Measurements from ENCODE around the gene BCAM.
A peak's percentile ranks its signal among the peaks of the same experiment; 100 is the strongest.

BCAM gene

GRCh38 chr19:44839276-44839675, 30.4 kb downstream of the BCAM start:
- Histone ChIP-seq H3K9me3 (ENCODE audit: control insufficient read depth, insufficient read depth, low read length) (no peaks in the 10 kb centered on the region), H3F3A (ENCODE audit: control insufficient read depth, insufficient read depth) (no peaks in the 10 kb centered on the region), H3K27ac (ENCODE audit: low read depth, low read length) (no peak overlapping the region), H3K79me2 (ENCODE audit: control insufficient read depth, low read length) (no peaks in the 10 kb centered on the region), H3K4me2 (ENCODE audit: low read length) (no peak overlapping the region), H3K9me2 (replicated peaks; ENCODE audit: control insufficient read depth, low read length) (no peaks in the 10 kb centered on the region), H3K4me1 (ENCODE audit: control insufficient read depth, low read length) (no peaks in the 10 kb centered on the region; the same call in 1 of the 2 replicates), H3K36me3 (ENCODE audit: control insufficient read depth, low read length) (no peaks in the 10 kb centered on the region), H4K20me1 (ENCODE audit: control insufficient read depth, insufficient read depth, low read depth, low read length) (no peaks in the 10 kb centered on the region), H3K4me3 (ENCODE audit: low read length) (no peak overlapping the region), H3K27me3 (ENCODE audit: control insufficient read depth, low read length) (no peaks in the 10 kb centered on the region)
- no peak for TF ChIP-seq EZH2phosphoT487 (IDR thresholded peaks at IDR 0.05; ENCODE audit: borderline replicate concordance, low read length)

- Histone ChIP-seq H3K4me3 (ENCODE audit: low read length) (no peak overlapping the region), H3K27ac (ENCODE audit: low read depth, low read length) (no peak overlapping the region), H3K4me2 (ENCODE audit: low read length) (no peak overlapping the region), H3K4me1 (ENCODE audit: control insufficient read depth, low read length) (peaks cover 13% of the 10 kb centered on the region), H3F3A (ENCODE audit: control insufficient read depth, insufficient read depth) (0 out of 2 replicates have a peak, but pooled peaks cover 2% of the 10 kb centered on the region), H3K36me3 (ENCODE audit: control insufficient read depth, low read length) (no peaks in the 10 kb centered on the region), H3K9me3 (ENCODE audit: control insufficient read depth, insufficient read depth, low read length) (no peaks in the 10 kb centered on the region), H3K9me2 (replicated peaks; ENCODE audit: control insufficient read depth, low read length) (no peaks in the 10 kb centered on the region), H4K20me1 (ENCODE audit: control insufficient read depth, insufficient read depth, low read depth, low read length) (no peaks in the 10 kb centered on the region), H3K27me3 (ENCODE audit: control insufficient read depth, low read length) (no peaks in the 10 kb centered on the region), H3K79me2 (ENCODE audit: control insufficient read depth, low read length) (no peaks in the 10 kb centered on the region)
- TF ChIP-seq EZH2phosphoT487 (IDR thresholded peaks at IDR 0.05; ENCODE audit: borderline replicate concordance, low read length) (no peak), CTCF (IDR thresholded peaks at IDR 0.05; ENCODE audit: low read depth, low read length, poor library complexity, severe bottlenecking) (no peak)
Observed at GRCh38 chr19:44840811-44841210, 31.9 kb downstream of the BCAM start.

GRCh38 chr19:44841231-44841630, 32.3 kb downstream of the BCAM start:
- Histone ChIP-seq H3K4me3 (ENCODE audit: low read length) (no peak overlapping the region), H3K36me3 (ENCODE audit: control insufficient read depth, low read length) (no peaks in the 10 kb centered on the region), H3K4me2 (ENCODE audit: low read length) (no peak overlapping the region), H3F3A (ENCODE audit: control insufficient read depth, insufficient read depth) (0 out of 2 replicates have a peak, but pooled peaks cover 2% of the 10 kb centered on the region), H3K4me1 (ENCODE audit: control insufficient read depth, low read length) (peaks cover 16% of the 10 kb centered on the region), H3K27me3 (ENCODE audit: control insufficient read depth, low read length) (no peaks in the 10 kb centered on the region), H3K9me2 (replicated peaks; ENCODE audit: control insufficient read depth, low read length) (no peaks in the 10 kb centered on the region), H4K20me1 (ENCODE audit: control insufficient read depth, insufficient read depth, low read depth, low read length) (no peaks in the 10 kb centered on the region), H3K9me3 (ENCODE audit: control insufficient read depth, insufficient read depth, low read length) (no peaks in the 10 kb centered on the region), H3K79me2 (ENCODE audit: control insufficient read depth, low read length) (no peaks in the 10 kb centered on the region), H3K27ac (ENCODE audit: low read depth, low read length) (no peak overlapping the region)
- TF ChIP-seq EZH2phosphoT487 (IDR thresholded peaks at IDR 0.05; ENCODE audit: borderline replicate concordance, low read length): no peak
- no peak for TF ChIP-seq CTCF (IDR thresholded peaks at IDR 0.05; ENCODE audit: low read depth, low read length, poor library complexity, severe bottlenecking)

GRCh38 chr19:44845286-44845611, 36.3 kb downstream of the BCAM start:
- Histone ChIP-seq H4K20me1 (ENCODE audit: control insufficient read depth, insufficient read depth, low read depth, low read length) (peaks cover 6% of the 10 kb centered on the region; the same call in 1 of the 2 replicates), H3K4me3 (ENCODE audit: low read length) (peak overlapping the region; percentile 76), H3K27ac (ENCODE audit: low read depth, low read length) (no peak overlapping the region), H3K27me3 (ENCODE audit: control insufficient read depth, low read length) (peaks cover 37% of the 10 kb centered on the region), H3K9me3 (ENCODE audit: control insufficient read depth, insufficient read depth, low read length) (no peaks in the 10 kb centered on the region), H3K4me1 (ENCODE audit: control insufficient read depth, low read length) (peaks cover 19% of the 10 kb centered on the region), H3K36me3 (ENCODE audit: control insufficient read depth, low read length) (no peaks in the 10 kb centered on the region), H3K9me2 (replicated peaks; ENCODE audit: control insufficient read depth, low read length) (no peaks in the 10 kb centered on the region), H3K79me2 (ENCODE audit: control insufficient read depth, low read length) (no peaks in the 10 kb centered on the region), H3F3A (ENCODE audit: control insufficient read depth, insufficient read depth) (peaks cover 5% of the 10 kb centered on the region; the same call in 1 of the 2 replicates), H3K4me2 (ENCODE audit: low read length) (peak overlapping the region; percentile 86)
- no peak for TF ChIP-seq EZH2phosphoT487 (IDR thresholded peaks at IDR 0.05; ENCODE audit: borderline replicate concordance, low read length)
- TF ChIP-seq CTCF (IDR thresholded peaks at IDR 0.05; ENCODE audit: low read depth, low read length, poor library complexity, severe bottlenecking): no peak
